Breast epithelium (tissue), 4 donors: ENCODE results near the gene PTPRS. TPM values are rescaled to one million over a fixed set of nuclear protein-coding genes. Genes with fewer than 3 reads are reported as not detected.

Experiments used
- DNase-seq, 2 donors: peaks; one replicate each; pipeline ENCODE4 v3.0.0-alpha.2; 2019; ENCODE audit warnings: low spot score in 2 of 2
- H3K27ac ChIP-seq, 2 donors: fragments of 200-600 bp; sonication (generic) in 1 of 2; one replicate each; pipeline ENCODE4 v1.5.1; 2016 to 2019; ENCODE audit warnings: mild to moderate bottlenecking in 1 of 2
- H3K27me3 ChIP-seq, 2 donors: fragments of 200-600 bp; sonication (generic) in 1 of 2; one replicate each; pipeline versions ENCODE4 v1.5.1 to v1.6.0; 2017 to 2019; ENCODE audit warnings: control low read depth in 1 of 2, mild to moderate bottlenecking in 1 of 2
- H3K36me3 ChIP-seq: fragments of 200-600 bp; one replicate; pipeline ENCODE4 v1.5.1; 2019
- H3K4me1 ChIP-seq, 2 donors: fragments of 200-600 bp; sonication (generic); one replicate each; pipeline ENCODE4 v1.5.1; 2016 to 2019; ENCODE audit warnings: control low read depth in 1 of 2
- H3K4me3 ChIP-seq, 3 donors: fragments of 200-600 bp; sonication (generic); 1 replicate in 2 of 3; 2 replicates in 1 of 3; pipeline ENCODE4 v1.5.1; 2016 to 2019; ENCODE audit warnings: mild to moderate bottlenecking in 3 of 3, moderate library complexity in 2 of 3
- H3K9me3 ChIP-seq, 2 donors: fragments of 200-600 bp; sonication (generic) in 1 of 2; one replicate each; pipeline ENCODE4 v1.5.1; 2016 to 2019; ENCODE audit warnings: control low read depth in 1 of 2
- CTCF ChIP-seq, 3 donors: fragments of 450-650 bp; IDR thresholded peaks; one replicate each; pipeline ENCODE4 v1.5.1; 2016 to 2017; ENCODE audit warnings: antibody characterized with exemption in 3 of 3, mild to moderate bottlenecking in 3 of 3, moderate library complexity in 3 of 3
- POLR2A ChIP-seq: fragments of 450-650 bp; IDR thresholded peaks from one replicate; pipeline ENCODE4 v1.6.1; 2016; ENCODE audit warnings: antibody characterized with exemption, mild to moderate bottlenecking, moderate library complexity
- POLR2AphosphoS5 ChIP-seq, 3 donors: sonication (generic); formaldehyde crosslinking; IDR thresholded peaks; one replicate each; pipeline ENCODE4 v1.6.1; 2017; ENCODE audit warnings: antibody characterized with exemption in 3 of 3
- intact Hi-C: fragments of 100-400 bp; cut with DNase I; formaldehyde crosslinking; loops from one replicate; pipeline ENCODE4 v1.15.1; 2023; ENCODE audit warnings: low total_unique reads
- total RNA-seq, 3 donors: library from RNA; depleted of rRNA; stranded (reverse); fragments of >200 nt; gene quantifications; one replicate each; pipeline ENCODE4 v1.1.0, GENCODE V29; 2016

PTPRS gene
- total RNA-seq, 3 donors from 2014 or later = 111 to 603 (median 114) TPM

GRCh38 chr19:5318306-5318705 is 22.3 kb downstream of the PTPRS start:
- no peak for DNase-seq
- Histone ChIP-seq H3K9me3 (no peaks in the 10 kb centered on the region), H3K27ac (no peak overlapping the region), H3K4me3 (no peak overlapping the region), H3K27me3 (no peaks in the 10 kb centered on the region), H3K4me1 (no peaks in the 10 kb centered on the region), H3K36me3 (no peaks in the 10 kb centered on the region)
- TF ChIP-seq POLR2AphosphoS5 (IDR thresholded peaks at IDR 0.05) (no peak), POLR2A (no peak), CTCF (IDR thresholded peaks at IDR 0.05) (no peak)
- intact Hi-C loops = no loop called here

- no peak for TF ChIP-seq CTCF (IDR thresholded peaks at IDR 0.05)
These were observed 23.3 kb downstream of the PTPRS start for GRCh38 chr19:5317321-5317720.

GRCh38 chr19:5316138-5316537 is 24.5 kb downstream of the PTPRS start:
- DNase-seq = no peak
- H3K4me3 ChIP-seq = no peak overlapping the region
- intact Hi-C loops = no loop called here

More at GRCh38 chr19:5317321-5317720, 23.3 kb downstream of the PTPRS start:
- Histone ChIP-seq H3K9me3 (no peaks in the 10 kb centered on the region), H3K4me1 (no peaks in the 10 kb centered on the region), H3K27ac (no peak overlapping the region), H3K27me3 (no peaks in the 10 kb centered on the region), H3K36me3 (no peaks in the 10 kb centered on the region), H3K4me3 (no peak overlapping the region)
- no peak for DNase-seq
- intact Hi-C loops = no loop called here

GRCh38 chr19:5314907-5315298 is 25.7 kb downstream of the PTPRS start:
- Histone ChIP-seq H3K36me3 (no peaks in the 10 kb centered on the region), H3K27me3 (no peaks in the 10 kb centered on the region), H3K4me3 (no peak overlapping the region), H3K4me1 (no peaks in the 10 kb centered on the region), H3K9me3 (no peaks in the 10 kb centered on the region), H3K27ac (no peak overlapping the region)
- no peak for DNase-seq
- intact Hi-C loops = no loop called here
- TF ChIP-seq POLR2A = no peak
- no peak for TF ChIP-seq POLR2AphosphoS5 (IDR thresholded peaks at IDR 0.05)
- no peak for TF ChIP-seq CTCF (IDR thresholded peaks at IDR 0.05)

More at GRCh38 chr19:5316138-5316537, 24.5 kb downstream of the PTPRS start:
- Histone ChIP-seq H3K4me1 (no peaks in the 10 kb centered on the region), H3K36me3 (no peaks in the 10 kb centered on the region), H3K27me3 (no peaks in the 10 kb centered on the region), H3K27ac (no peak overlapping the region), H3K9me3 (no peaks in the 10 kb centered on the region)
- TF ChIP-seq POLR2AphosphoS5 (IDR thresholded peaks at IDR 0.05) (no peak), CTCF (IDR thresholded peaks at IDR 0.05) (no peak), POLR2A (no peak)

GRCh38 chr19:5314012-5314906 is 26.4 kb downstream of the PTPRS start:
- no peak for DNase-seq
- intact Hi-C loops = no loop called here
- no peak overlapping the region for H3K27ac ChIP-seq
- H3K9me3 ChIP-seq = no peaks in the 10 kb centered on the region
- no peaks in the 10 kb centered on the region for H3K4me1 ChIP-seq
- H3K4me3 ChIP-seq = no peak overlapping the region
- no peaks in the 10 kb centered on the region for H3K27me3 ChIP-seq
- TF ChIP-seq CTCF (IDR thresholded peaks at IDR 0.05) = no peak
- no peaks in the 10 kb centered on the region for H3K36me3 ChIP-seq
